ENCODE measurements around the gene ATAD2B.

ATAD2B gene

GRCh38 chr2:23837871-23838270, 89.1 kb downstream of the ATAD2B start:
- DNase-seq (ENCODE audit: low read depth in 3 of 3): no peak

GRCh38 chr2:23836971-23837565, 89.9 kb downstream of the ATAD2B start:
- DNase-seq (ENCODE audit: low read depth in 3 of 3): no peak

- DNase-seq (ENCODE audit: low read depth in 3 of 3): no peak
Measured at GRCh38 chr2:23836505-23836904, 90.4 kb downstream of the ATAD2B start.

DNA sequence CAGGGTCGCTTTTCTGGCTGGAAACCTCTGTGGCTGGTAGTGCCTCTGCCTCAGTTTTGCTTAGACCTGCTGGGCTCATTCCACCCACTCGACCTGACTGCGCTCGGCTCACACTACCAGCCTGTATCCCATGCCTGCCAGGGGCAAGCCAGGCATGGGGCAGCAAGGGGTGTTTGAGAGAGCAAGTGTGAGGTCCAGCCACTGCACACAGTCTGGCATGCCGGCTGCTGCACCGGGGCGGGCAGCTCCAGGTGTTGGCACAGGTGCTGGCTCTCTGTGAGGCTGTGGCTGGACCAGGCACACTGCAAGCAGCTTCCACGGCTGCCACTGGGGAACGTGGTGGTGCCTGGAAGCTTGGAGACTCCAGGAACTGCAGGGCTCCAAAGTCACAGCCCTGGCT, 90.9 kb downstream of the ATAD2B start:
- no peak for DNase-seq (ENCODE audit: low read depth in 3 of 3)

- DNase-seq (ENCODE audit: low read depth in 3 of 3): no peak
Measured at GRCh38 chr2:23835423-23835822, 91.5 kb downstream of the ATAD2B start.

DNA sequence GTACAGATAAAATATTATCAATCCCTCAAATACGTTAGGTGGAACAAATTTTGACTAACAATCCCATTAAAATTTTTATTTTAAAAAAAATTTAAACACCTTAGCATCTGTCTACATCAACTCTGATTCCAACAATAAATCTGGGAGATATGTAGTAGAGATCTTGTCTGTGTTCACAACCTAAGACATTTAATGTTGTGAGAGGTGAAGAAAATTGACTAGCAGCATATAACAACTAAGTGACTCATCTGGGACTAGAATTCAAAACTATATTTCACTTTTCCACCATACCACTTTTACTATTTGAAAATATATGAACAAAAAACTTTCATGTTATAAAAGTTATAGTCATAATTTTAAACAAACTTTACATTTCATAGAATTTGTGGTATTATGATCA, 97.9 kb downstream of the ATAD2B start:
- DNase-seq (ENCODE audit: low read depth in 3 of 3): no peak

DNA sequence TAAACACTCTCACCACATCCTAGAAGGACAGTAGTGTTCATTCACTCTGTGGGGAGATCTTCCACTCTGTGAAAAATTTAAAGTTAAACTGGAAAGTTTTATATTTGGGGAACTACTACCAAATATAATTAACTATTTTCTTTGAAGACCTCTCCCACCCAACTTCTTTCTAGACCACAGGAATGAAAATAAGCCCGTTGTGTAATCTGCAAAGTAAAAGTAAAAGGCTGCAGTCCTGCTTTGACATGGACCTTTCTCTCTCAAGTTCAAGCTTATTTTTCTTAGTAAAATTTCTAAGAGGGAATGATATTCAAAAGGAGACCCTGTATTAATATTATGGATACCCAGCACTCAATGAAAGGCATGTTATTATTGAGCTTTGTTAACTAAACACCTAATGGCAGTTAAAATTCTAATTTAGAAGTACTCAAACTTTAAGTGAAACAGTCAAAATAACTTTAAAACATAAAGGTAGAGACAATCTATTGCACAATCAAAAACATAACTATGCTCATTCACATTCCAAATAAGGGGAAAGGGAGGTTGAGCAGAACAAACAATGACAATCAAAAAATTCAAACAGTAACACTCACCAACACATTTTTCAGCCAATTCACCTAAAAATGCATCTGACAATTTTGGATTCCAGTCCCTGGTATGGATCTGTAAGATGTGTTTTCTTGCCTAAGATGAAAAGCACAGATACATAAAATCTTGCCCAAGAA, 98.5 kb downstream of the ATAD2B start:
- no peak for DNase-seq (ENCODE audit: low read depth in 3 of 3)

DNA sequence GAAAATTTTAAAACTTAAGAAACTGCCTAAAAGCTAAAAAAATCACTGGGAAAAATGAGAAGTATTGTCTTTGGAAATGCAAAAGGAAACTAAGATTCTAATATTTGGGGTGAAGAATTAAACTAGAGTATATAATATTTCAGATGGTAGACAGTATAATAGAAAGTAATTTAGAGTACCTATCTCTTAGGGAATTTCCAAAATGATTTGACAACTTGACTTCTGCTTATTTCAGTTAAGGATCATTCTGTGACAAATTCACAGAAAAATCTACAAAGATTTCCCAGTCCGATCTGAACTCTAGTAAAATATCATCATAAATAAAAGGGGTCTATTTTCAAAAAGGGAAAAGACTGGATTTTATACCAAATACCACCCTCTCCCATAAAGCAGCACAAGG, 99.6 kb downstream of the ATAD2B start:
- no peak for DNase-seq (ENCODE audit: low read depth in 3 of 3)

DNA sequence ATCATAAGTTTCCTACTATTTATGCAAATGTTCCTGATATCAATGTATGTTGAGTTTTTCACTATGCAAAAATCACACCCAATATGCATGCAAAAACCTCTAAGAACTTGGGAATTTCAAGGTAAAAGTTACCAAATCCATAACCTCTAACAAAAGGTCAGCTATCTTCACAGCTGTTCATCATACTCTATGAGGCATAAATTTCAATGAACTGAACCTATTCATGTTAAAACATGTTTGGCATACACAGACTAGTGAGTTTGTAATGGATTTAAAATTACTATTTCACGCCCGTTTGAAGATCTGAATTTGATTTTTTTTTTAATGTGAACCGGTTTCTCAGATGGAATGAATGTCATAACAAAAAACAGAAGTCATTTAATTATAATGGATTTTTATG, 100.2 kb downstream of the ATAD2B start:
- no peak for DNase-seq (ENCODE audit: low read depth in 3 of 3)

GRCh38 chr2:23826040-23826439, 100.9 kb downstream of the ATAD2B start:
- no peak for DNase-seq (ENCODE audit: low read depth in 3 of 3)

GRCh38 chr2:23824777-23825212, 102.1 kb downstream of the ATAD2B start:
- DNase-seq (ENCODE audit: low read depth in 3 of 3): peak in 1 of 3 donors; percentile 31

- DNase-seq (ENCODE audit: low read depth in 3 of 3): no peak
Measured at GRCh38 chr2:23823863-23824262, 103.1 kb downstream of the ATAD2B start.

GRCh38 chr2:23814963-23815362, 112.0 kb downstream of the ATAD2B start:
- DNase-seq (ENCODE audit: low read depth in 3 of 3): no peak

DNA sequence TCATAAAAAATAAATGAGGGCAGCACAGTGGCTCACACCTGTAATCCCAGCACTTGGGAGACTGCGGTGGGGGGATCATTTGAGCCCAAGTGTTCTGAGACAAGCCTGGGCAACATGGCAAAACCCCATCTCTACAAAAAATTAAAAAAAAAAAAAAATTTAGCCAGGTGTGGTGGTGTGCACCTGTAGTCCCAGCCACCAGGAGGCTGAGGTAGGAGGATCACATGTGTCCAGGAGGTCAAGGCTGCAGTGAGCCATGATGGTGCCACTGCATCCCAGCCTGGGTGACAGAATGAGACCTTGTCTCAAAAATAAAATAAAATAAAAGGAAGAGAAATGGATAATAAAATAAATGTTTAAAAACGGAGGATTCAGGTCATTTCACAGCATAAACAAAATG, 113.5 kb downstream of the ATAD2B start:
- no peak for DNase-seq (ENCODE audit: low read depth in 3 of 3)

DNA sequence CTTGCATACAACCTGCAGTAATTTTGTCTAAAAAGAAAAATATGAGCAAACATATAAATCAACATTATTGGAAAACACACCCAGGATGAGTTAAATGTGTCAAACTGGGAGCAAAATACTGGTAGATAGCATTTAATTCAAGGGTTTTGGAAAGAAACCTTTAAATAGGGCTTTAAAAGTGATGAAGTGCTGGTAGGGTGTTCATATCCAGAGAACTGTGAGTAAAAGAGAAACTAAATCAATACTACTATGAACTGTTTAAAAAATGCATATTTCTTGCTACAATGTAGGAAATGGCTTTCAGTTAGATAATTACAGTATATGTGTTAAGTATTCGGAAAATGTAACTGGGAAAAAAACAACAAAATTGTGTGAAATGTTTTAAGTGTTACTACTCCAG, 117.8 kb downstream of the ATAD2B start:
- DNase-seq (ENCODE audit: low read depth in 3 of 3): no peak

GRCh38 chr2:23806665-23807249, 120.2 kb downstream of the ATAD2B start:
- no peak for DNase-seq (ENCODE audit: low read depth in 3 of 3)

DNA sequence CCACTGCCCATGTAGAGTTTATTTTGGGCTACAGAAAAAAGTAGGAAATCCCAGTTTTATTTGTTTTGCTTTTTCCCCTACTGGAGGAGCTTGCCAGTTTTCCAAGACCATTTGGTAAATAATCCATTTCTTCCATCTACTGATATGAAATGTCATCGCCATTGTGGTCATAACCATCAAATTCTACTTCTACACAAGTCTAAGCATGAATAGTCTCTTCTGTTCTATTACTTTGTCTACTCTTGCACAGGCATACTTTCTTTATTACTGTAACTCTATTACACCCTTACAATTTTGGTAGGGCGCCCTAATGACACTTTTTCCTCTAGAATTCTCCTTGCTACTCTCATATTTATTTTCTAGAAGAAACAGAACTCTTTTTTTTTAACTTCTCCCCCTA, 120.7 kb downstream of the ATAD2B start:
- no peak for DNase-seq (ENCODE audit: low read depth in 3 of 3)

- no peak for DNase-seq (ENCODE audit: low read depth in 3 of 3)
Measured at GRCh38 chr2:23803965-23804542, 122.9 kb downstream of the ATAD2B start.

DNA sequence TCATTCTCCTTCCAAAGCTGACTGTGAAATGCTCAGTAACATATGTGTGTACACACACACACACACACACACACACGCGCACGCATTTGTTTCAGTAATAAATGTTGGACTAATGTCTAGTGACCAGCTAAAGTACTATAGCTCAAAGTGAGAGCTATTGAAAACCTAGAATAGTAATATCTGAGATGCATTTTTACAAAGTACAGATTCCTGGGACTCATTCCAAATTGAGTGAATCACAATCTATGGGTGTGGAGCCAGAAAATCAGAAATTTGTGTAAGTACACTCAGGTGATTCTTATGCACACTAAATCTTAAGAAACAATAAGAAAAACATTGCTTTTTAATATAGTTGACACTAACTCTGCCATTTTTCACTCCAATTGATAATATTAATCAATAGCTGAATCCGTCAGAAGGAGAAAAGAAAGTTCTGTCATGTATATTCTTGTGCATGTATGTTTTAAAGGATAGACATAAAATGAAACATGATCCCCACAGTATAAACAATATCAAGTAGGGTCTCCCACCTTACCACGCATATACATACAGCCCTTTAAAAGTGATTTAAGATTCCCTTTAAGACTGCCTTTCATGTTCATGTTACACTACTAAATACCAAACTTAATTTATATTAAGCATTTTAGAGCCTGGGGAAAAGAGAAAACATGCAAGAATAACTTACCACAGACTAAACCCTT, 123.5 kb downstream of the ATAD2B start:
- DNase-seq (ENCODE audit: low read depth in 3 of 3): no peak

DNA sequence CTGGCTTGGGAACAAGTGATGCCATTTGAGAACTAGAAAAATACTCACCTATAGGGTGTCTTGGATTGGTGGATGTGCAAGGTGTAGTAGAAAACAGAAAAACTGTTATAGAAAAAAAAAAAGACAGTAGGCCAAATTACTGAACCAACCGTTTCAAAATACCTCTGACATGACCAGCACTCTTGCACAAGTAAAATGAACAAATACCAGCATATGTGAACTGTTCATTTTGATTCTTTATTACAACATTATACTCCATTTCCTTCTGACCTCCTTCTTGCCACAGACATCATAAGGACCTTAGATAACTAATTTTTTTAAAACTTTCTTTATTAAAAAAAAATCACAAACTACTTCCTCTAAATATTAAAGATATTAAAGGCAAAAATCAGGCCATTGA, 125.5 kb downstream of the ATAD2B start:
- no peak for DNase-seq (ENCODE audit: low read depth in 3 of 3)

- no peak for DNase-seq (ENCODE audit: low read depth in 3 of 3)
Measured at GRCh38 chr2:23794234-23794633, 132.7 kb downstream of the ATAD2B start.

- no peak for DNase-seq (ENCODE audit: low read depth in 3 of 3)
Measured at GRCh38 chr2:23793476-23793875, 133.4 kb downstream of the ATAD2B start.
